H9 (cell line): ENCODE data around the gene MCM3. TPM values are rescaled to one million over a fixed set of nuclear protein-coding genes. Genes with fewer than 3 reads are reported as not detected.

ENCODE experiments used
- DNase-seq: peaks from one replicate; pipeline ENCODE4 v3.0.0-alpha.2; 2017
- H2AFZ ChIP-seq: one replicate; pipeline ENCODE4 v1.6.1; 2013; ENCODE audit warnings: mild to moderate bottlenecking, low read length, control low read depth, moderate library complexity
- H2AK5ac ChIP-seq: 2 replicates; pipeline ENCODE4 v1.6.1; 2013; ENCODE audit warnings: low read length, control low read depth, mixed read lengths; ENCODE audit not compliant: insufficient read length
- H2BK120ac ChIP-seq: one replicate; pipeline ENCODE4 v1.6.1; 2013; ENCODE audit warnings: low read depth, mild to moderate bottlenecking, low read length, control low read depth, inconsistent platforms; ENCODE audit not compliant: poor library complexity, severe bottlenecking
- H2BK12ac ChIP-seq: 2 replicates; pipeline ENCODE4 v1.6.1; 2013; ENCODE audit warnings: low read length, control low read depth, mixed read lengths, low read depth; ENCODE audit not compliant: insufficient read length
- H2BK15ac ChIP-seq: 2 replicates; pipeline ENCODE4 v1.6.1; 2013; ENCODE audit warnings: low read depth, low read length, control low read depth
- H2BK20ac ChIP-seq: one replicate; pipeline ENCODE4 v1.6.1; 2013; ENCODE audit warnings: low read depth, mild to moderate bottlenecking, low read length, control low read depth, inconsistent platforms; ENCODE audit not compliant: poor library complexity, severe bottlenecking
- H2BK5ac ChIP-seq: 2 replicates; pipeline ENCODE4 v1.6.1; 2013; ENCODE audit warnings: low read length, control low read depth, mixed read lengths; ENCODE audit not compliant: insufficient read length
- H3K14ac ChIP-seq: 2 replicates; pipeline ENCODE4 v1.6.1; 2013; ENCODE audit warnings: low read length, control low read depth; ENCODE audit not compliant: insufficient read depth
- H3K18ac ChIP-seq: 2 replicates; pipeline ENCODE4 v1.6.1; 2013; ENCODE audit warnings: low read depth, mild to moderate bottlenecking, mixed read lengths, low read length, control low read depth; ENCODE audit not compliant: insufficient read length
- H3K23ac ChIP-seq: 2 replicates; pipeline ENCODE4 v1.6.1; 2013; ENCODE audit warnings: low read length, control low read depth, mixed read lengths, low read depth; ENCODE audit not compliant: insufficient read length
- H3K23me2 ChIP-seq: 2 replicates; pipeline ENCODE4 v1.6.1; 2013; ENCODE audit warnings: low read depth, mild to moderate bottlenecking, mixed read lengths, low read length, control low read depth; ENCODE audit not compliant: insufficient read length, poor library complexity, severe bottlenecking
- H3K27ac ChIP-seq: 2 replicates; pipeline ENCODE4 v1.5.1; 2013; ENCODE audit warnings: low read length, control low read depth, mixed read lengths, low read depth; ENCODE audit not compliant: insufficient read length
- H3K27me3 ChIP-seq: 2 replicates; pipeline ENCODE4 v1.6.1; 2013; ENCODE audit warnings: low read length, control low read depth, inconsistent platforms; ENCODE audit not compliant: insufficient read depth
- H3K4ac ChIP-seq: 2 replicates; pipeline ENCODE4 v1.6.1; 2013; ENCODE audit warnings: low read depth, mild to moderate bottlenecking, control low read depth, inconsistent platforms, low read length, moderate library complexity
- H3K4me1 ChIP-seq: 2 replicates; pipeline ENCODE4 v1.6.1; 2013; ENCODE audit warnings: low read length, control low read depth, inconsistent platforms; ENCODE audit not compliant: insufficient read depth
- H3K4me2 ChIP-seq: 2 replicates; pipeline ENCODE4 v1.6.1; 2013; ENCODE audit warnings: low read length, control low read depth, mixed read lengths; ENCODE audit not compliant: insufficient read length, insufficient read depth
- H3K56ac ChIP-seq: 2 replicates; pipeline ENCODE4 v1.6.1; 2013; ENCODE audit warnings: low read depth, mild to moderate bottlenecking, mixed read lengths, low read length, control low read depth; ENCODE audit not compliant: insufficient read length
- H3K79me1 ChIP-seq: 2 replicates; pipeline ENCODE4 v1.6.1; 2013; ENCODE audit warnings: low read depth, mild to moderate bottlenecking, moderate library complexity, low read length, control low read depth, inconsistent platforms; ENCODE audit not compliant: insufficient read depth, poor library complexity, severe bottlenecking
- H3K79me2 ChIP-seq: 2 replicates; pipeline ENCODE4 v1.6.1; 2013; ENCODE audit warnings: low read length, control low read depth, inconsistent platforms; ENCODE audit not compliant: insufficient read depth
- H3K9ac ChIP-seq: 2 replicates; pipeline ENCODE4 v1.6.1; 2013; ENCODE audit warnings: low read length, control low read depth, mixed read lengths; ENCODE audit not compliant: insufficient read length; ENCODE audit errors: extremely low read depth
- H3K9me3 ChIP-seq: one replicate; pipeline ENCODE4 v1.6.1; 2013; ENCODE audit warnings: low read depth, low read length, inconsistent platforms; ENCODE audit not compliant: control insufficient read depth
- H3T11ph ChIP-seq: one replicate; pipeline ENCODE4 v1.6.1; 2013; ENCODE audit warnings: mild to moderate bottlenecking, low read length, control low read depth, inconsistent platforms
- H4K20me1 ChIP-seq: one replicate; pipeline ENCODE4 v1.6.1; 2013; ENCODE audit not compliant: control insufficient read depth, insufficient read length, insufficient read depth
- H4K5ac ChIP-seq: 2 replicates; pipeline ENCODE4 v1.6.1; 2013; ENCODE audit warnings: low read depth, mild to moderate bottlenecking, mixed read lengths, low read length, control low read depth; ENCODE audit not compliant: insufficient read length
- H4K8ac ChIP-seq: replicated peaks from 2 replicates; pipeline ENCODE4 v1.6.1; 2013; ENCODE audit warnings: low read length, control low read depth, mixed read lengths, low read depth; ENCODE audit not compliant: insufficient read length
- H4K91ac ChIP-seq: 2 replicates; pipeline ENCODE4 v1.6.1; 2013; ENCODE audit warnings: low read depth, mild to moderate bottlenecking, moderate library complexity, mixed read lengths, low read length, control low read depth; ENCODE audit not compliant: insufficient read length
- H3K27ac Mint-ChIP-seq, 3 experiments: 2 replicates in 2 of 3; 3 replicates in 1 of 3; pipeline ENCODE4 v1.8.0; 2020 to 2021; ENCODE audit warnings: mixed read lengths in 3 of 3, mild to moderate bottlenecking in 1 of 3, moderate library complexity in 1 of 3
- H3K27me3 Mint-ChIP-seq: 2 replicates; pipeline ENCODE4 v1.8.0; 2021; ENCODE audit warnings: low read depth, mild to moderate bottlenecking, moderate library complexity, mixed read lengths
- H3K36me3 Mint-ChIP-seq, 3 experiments: 2 replicates in 2 of 3; 3 replicates in 1 of 3; pipeline ENCODE4 v1.8.0; 2020 to 2021; ENCODE audit warnings: low read depth in 3 of 3, mixed read lengths in 3 of 3; ENCODE audit not compliant: insufficient read depth in 1 of 3
- H3K4me1 Mint-ChIP-seq, 2 experiments: 2 replicates each; pipeline ENCODE4 v1.8.0; 2020; ENCODE audit warnings: mixed read lengths in 2 of 2
- H3K4me3 Mint-ChIP-seq, 2 experiments: 2 replicates in 1 of 2; 3 replicates in 1 of 2; pipeline ENCODE4 v1.8.0; 2020 to 2021; ENCODE audit warnings: mild to moderate bottlenecking in 2 of 2, mixed read lengths in 2 of 2, moderate library complexity in 1 of 2
- H3K9me3 Mint-ChIP-seq, 2 experiments: 2 replicates in 1 of 2; 3 replicates in 1 of 2; pipeline ENCODE4 v1.8.0; 2020; ENCODE audit warnings: mild to moderate bottlenecking in 2 of 2, mixed read lengths in 2 of 2, moderate library complexity in 1 of 2
- CTCF ChIP-seq: fragments of 200-600 bp; sonication (generic); conservative IDR thresholded peaks from 3 replicates; pipeline ENCODE4 v1.8.0; 2021; ENCODE audit warnings: antibody characterized with exemption, mild to moderate bottlenecking
- WGBS: extraction: QIAGEN DNeasy Blood & Tissue Kit; methylation state at CpG from one replicate; pipeline ENCODE4 v1.1.7; 2013; ENCODE audit warnings: missing lambda C conversion rate, low lambda C conversion rate, mixed read lengths; ENCODE audit not compliant: insufficient read length; ENCODE audit errors: extremely low coverage; 5-methylcytosine and 5-hydroxymethylcytosine counted together
- total RNA-seq: library from RNA; stranded (reverse); gene quantifications from 2 replicates; pipeline ENCODE4 v1.2.1, GENCODE V29; 2021

MCM3 gene
- total RNA-seq, 1 experiment from 2014 or later: 252 TPM

- no peak overlapping the region for H2BK5ac ChIP-seq
- no peaks in the 10 kb centered on the region for H3K27me3 ChIP-seq
- H3K23ac ChIP-seq: no peak overlapping the region
- no peak overlapping the region for H4K8ac ChIP-seq
- H3K9ac ChIP-seq: no peak overlapping the region
- no CpG with 5 or more reads among the region's 2 CpGs for WGBS
- H4K20me1 ChIP-seq: no peaks in the 10 kb centered on the region
- no peak overlapping the region for H2BK20ac ChIP-seq
- no peak overlapping the region for H4K5ac ChIP-seq
- H3K9me3 Mint-ChIP-seq: no peaks in the 10 kb centered on the region
- H3K27ac Mint-ChIP-seq: no peak overlapping the region
- no peak overlapping the region for H3K27ac ChIP-seq
- H2BK12ac ChIP-seq: no peak overlapping the region
- no peak overlapping the region for H3K56ac ChIP-seq
- no peak overlapping the region for H3K4ac ChIP-seq
- no peaks in the 10 kb centered on the region for H3K23me2 ChIP-seq
- DNase-seq: no peak
- H3K9me3 ChIP-seq: no peaks in the 10 kb centered on the region
- peaks cover 4 to 9% of the 10 kb centered on the region in 2 experiments; a peak in 3 of 4 replicates for H3K4me1 Mint-ChIP-seq
- H3T11ph ChIP-seq: no peak overlapping the region
- H3K4me3 Mint-ChIP-seq: no peak overlapping the region
- H3K4me2 ChIP-seq: no peak overlapping the region
- H2AK5ac ChIP-seq: no peak overlapping the region
- no peak overlapping the region for H2BK120ac ChIP-seq
- no peaks in the 10 kb centered on the region for H3K4me1 ChIP-seq
- H3K27me3 Mint-ChIP-seq: peaks cover 2% of the 10 kb centered on the region; the same call in 1 of the 2 replicates
- TF ChIP-seq CTCF: no peak
- H3K79me1 ChIP-seq: no peaks in the 10 kb centered on the region
- H3K36me3 Mint-ChIP-seq: peaks cover 0 to 2% (median 0%) of the 10 kb centered on the region in 3 experiments; a peak in 2 of 7 replicates
- H2BK15ac ChIP-seq: no peak overlapping the region
- no peak overlapping the region for H4K91ac ChIP-seq
- H3K14ac ChIP-seq: no peak overlapping the region
- H3K79me2 ChIP-seq: peaks cover 2% of the 10 kb centered on the region; the same call in 1 of the 2 replicates
- no peak overlapping the region for H3K18ac ChIP-seq
- H2AFZ ChIP-seq: no peak overlapping the region
These were observed 4.3 kb upstream of the MCM3 start for GRCh38 chr6:52288841-52289240.
